NCI-H1417 (cell line): Measurements from ENCODE around the gene POU6F2.

Experiments used
- DNase-seq, 3 experiments: peaks; one replicate each; lab custom pipeline; 2025; lab: John Stamatoyannopoulos, UW

Gene POU6F2

DNA sequence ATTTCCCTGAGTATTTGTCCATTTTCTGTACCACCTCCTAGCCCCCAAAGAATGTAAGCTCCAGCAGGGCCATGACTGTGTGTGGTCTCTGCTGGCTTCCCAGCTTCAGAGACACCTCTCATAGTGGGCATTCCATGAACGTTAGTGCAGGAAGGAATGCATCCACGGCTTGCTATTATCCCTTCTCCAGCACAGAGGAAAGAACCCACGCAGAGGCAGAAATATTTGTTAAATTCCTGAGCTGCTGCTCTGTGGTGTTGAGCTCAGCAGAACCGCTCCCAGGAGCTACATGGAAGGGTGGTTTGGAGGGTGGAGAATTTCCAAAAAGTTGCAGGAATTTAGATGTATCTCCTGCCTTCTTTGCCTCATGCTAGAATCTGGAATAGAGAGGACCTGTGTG, 275.2 kb downstream of the POU6F2 start:
- no peak for DNase-seq

DNA sequence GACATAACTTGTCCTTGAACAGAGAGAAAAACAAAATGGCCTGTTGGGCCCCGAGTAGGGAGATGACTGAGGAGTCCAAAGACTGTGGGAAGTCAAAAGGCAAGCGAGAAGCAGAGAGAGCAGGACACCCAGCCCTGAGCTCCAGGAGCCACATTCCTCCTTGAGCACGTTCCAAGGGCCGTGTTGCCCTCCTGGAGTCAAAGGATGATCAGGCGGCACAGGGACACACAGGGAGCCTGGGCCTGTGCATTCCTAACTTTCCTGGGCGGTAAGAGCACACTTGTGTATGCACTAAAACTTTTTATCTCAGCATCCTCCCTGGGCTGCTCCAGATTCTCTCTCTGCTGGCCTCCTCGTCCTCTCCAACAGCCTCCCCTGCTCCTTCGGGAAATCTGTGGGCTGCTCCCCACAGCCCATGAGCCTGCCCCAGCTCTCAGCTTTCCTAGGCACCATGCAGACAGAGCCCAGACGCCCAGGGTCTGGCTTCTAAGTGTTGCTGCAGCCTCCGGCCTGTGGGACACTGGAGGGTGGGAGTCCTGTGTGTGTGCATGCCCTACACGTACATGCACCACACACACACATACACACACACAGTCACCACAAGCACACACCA, 281.8 kb downstream of the POU6F2 start:
- no peak for DNase-seq

DNA sequence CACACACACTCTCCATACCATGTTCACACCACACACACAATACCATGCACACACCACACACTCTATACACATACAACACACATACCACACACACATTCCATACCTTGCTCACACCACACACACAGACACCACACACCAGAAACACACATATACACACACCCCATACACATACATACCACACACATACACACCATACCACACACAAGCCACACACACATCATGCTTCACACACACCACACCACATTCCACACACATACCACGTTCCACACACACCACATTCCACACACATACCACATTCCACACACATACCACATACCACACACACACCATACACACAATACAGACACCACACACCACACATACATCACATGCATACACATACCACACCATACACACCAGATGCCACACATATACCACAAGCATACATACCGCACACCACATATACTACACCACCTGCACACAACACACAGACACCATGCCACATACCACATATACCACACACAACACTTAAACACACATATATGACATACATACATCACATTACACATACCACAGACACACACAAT, 282.7 kb downstream of the POU6F2 start:
- DNase-seq, result no peak

DNA sequence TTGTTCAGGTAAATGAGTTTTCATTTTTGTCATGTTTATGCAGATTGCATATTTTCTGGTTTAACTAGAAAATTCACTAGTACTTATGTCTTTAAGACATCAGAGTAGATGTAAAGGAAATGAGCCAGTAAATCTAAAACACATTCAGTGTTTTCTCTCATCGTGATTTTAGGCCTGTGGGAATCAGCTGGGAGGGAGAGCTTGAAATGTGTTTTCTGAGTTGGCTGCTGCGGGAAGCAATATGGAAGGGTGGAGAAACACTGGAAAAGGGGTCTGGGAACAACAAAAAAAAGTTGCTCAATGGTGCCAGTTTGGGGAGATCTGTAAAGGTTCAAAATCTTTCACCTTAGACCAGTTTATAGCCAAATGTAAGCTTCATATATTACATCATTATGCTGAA, 284.1 kb downstream of the POU6F2 start:
- DNase-seq, result no peak

DNA sequence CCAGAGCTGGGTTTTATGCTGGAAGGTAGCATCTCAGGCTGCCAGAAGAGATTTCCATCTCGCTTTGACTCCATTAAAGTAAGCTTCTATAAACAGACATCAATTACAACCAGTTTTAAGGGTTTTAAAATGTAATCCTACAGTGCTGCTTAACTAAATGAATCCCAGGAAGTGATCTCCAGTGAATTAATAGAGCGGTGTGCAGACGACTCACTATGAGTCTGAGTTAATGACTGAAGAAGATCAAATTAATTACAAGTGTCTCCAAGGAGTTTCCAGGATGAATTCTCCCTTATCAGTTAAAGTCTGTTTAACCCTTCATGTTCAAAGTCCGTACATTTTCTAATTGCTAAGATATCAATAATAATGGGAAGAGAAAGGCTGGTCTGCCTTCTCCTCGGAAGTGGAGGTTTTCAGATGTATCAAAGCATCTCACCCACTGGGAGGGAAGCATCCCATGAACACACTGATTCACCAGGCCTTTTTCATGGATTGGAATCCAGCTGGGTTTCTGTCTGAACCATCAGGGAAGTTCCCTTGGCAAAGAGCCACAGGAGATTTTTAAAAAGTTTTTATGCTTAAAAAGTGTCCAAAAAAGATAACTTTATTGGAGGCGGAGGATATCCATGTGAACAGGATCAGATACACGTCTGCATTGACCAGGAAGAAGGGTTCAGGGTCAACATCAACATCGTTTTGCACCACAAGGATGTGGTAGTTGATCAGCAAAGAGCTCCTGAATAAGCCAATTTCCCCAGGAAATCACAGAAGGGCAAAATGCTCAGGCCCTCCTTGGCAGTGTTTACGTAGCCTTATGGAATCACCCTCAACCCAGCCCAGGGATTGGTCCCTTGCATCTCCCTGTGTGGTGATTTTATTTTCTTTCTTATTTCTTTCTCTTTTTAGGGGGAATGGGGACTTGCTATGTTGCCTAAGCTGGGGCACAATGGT, 288.2 kb downstream of the POU6F2 start:
- DNase-seq, result no peak

DNA sequence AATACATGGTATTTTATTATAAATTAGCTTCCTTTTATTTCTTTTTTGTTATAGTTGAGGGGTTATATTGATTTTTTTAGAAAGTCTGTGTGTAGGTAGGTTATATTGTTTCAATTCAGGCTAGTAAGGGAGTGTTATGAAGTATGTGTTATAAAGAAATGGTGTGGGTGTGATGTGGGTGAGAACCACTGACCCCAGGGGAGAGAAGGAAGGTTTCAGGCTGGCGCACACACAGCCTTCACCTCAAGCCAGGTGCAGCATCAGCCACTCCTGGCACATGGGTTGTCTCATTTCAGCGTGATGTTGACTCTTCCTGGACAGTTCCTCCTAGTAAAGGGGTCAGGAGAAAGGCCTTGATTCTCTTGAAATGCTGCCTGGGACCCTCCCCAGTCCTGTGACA, 291.3 kb downstream of the POU6F2 start:
- DNase-seq, result no peak

DNA sequence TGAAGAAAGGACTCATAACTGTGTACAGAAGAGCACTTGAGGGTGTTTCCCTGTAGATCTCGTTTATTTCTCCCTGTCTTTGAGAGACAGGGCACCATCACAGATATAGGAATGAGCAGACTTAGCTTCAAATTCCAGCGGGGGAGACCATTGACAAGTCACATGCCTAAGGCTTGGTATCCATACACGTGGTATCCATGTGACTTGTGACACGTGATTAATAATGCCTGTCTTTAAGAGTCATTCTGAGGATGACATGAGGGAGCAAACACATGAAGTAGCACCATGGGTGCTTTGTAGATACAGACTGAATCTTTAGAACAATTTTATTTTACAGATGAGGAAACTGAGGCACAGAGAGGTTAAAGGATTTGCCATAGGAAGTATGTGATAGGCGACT, 292.3 kb downstream of the POU6F2 start:
- no peak for DNase-seq

DNA sequence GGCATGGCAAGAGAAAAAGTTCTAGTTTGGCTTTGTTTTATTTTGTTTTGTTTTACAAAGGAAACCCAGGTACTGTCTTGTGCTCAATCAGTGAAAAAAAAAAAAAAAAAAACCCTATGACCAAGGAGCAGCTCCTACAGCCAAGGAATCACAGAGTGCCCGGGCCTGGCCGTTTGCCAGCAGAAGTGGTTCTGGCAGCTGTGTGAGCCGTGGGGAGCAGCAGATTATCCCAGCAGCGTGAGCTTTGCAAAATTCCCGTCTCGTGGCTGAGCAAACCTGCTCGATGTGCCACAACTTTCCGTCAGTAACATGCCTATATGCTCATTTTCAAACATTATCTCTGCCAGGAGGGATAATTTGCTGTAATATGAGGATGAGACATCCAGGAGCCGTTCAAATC, 293.7 kb downstream of the POU6F2 start:
- DNase-seq, result peak; percentile 65 to 89 (median 65)

DNA sequence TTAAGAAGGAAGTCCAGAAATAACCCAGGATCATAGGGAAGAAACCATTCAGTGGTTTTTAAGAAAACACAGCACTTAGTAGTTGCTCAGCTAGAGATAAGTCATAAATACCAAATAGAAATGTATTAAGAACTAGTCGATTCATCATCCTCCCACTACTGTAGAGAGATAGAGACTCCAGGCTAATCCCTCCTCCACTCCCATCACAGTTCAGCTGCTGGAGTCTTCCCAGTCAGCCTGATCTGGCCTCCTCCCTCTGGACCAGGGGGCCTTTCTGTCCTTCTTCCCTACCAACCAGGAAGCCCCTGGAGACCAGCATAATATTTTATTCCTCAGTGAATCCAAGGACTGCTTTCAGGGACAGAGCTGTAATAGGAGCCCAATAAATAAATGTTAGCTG, 294.4 kb downstream of the POU6F2 start:
- no peak for DNase-seq

DNA sequence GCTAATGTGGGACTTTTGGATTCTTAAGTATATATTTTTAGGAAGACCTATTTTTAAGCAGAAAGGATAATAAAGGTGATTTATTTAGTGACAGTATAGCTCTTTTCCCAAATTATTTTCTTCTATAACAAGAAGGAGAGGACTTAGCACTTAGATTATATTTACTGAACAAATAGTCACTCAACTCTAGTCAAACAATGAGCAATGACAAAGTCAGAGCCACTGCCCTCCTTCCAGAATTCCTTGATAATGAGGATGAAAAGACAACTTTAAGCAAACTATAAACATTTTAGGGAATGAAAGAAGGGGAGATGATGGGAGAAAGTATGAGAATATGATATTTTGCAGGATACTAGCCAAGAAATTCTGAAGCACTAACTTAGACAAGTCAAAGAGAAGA, 295.0 kb downstream of the POU6F2 start:
- no peak for DNase-seq

DNA sequence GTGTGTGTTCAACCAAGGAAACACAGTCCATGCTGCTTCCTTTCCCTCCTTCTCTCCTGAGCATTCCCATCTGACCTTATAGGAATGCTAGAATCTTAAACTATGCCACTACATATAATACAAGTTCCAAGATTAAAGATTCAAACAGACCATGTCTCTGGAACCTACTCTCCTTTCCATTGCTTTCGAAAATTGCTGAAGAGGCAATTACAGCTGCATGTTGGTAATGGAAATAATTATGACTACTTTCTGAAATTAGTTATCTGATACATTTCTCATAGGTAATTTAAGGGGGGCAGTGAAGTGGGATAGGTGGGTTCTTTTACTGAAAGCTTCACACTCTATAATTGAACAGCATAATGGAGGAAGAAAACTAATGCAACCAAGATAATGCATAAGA, 302.6 kb downstream of the POU6F2 start:
- DNase-seq, result no peak

DNA sequence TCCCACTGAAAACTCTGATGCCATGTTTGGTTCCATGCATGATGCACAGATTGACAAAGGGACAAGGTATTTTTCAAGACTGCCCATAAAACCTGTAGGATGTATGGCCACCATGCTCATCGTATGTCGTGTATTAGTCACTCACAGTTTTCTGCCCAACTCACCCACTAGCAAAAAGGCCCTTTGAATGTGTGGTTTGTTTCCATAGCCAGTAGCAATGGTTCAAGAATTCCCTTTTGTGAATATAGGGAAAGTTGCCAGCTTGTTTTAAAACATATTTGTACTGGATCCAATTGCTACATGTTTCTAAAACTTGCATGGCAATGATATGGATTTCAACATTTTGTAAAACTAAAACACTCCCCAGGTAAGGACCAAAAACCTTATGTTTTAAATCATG, 307.5 kb downstream of the POU6F2 start:
- no peak for DNase-seq

DNA sequence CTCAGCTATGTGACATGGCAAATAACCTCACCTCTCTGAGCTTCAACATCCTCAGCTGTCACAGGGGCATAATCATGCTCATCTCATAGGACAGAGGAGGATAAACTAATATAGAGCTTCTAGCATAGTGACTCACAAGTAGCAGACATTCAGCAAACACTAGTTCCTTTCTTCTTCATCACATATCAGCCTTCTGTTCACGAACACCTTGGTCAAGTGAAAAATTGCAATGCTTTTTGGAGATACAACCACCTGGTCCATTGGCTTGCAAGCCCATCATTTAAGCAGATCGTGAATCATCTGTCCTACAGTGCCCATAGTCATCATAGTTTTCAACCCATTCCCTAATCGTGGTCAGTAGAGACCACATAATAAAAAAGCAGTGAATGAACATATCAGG, 310.6 kb downstream of the POU6F2 start:
- no peak for DNase-seq

DNA sequence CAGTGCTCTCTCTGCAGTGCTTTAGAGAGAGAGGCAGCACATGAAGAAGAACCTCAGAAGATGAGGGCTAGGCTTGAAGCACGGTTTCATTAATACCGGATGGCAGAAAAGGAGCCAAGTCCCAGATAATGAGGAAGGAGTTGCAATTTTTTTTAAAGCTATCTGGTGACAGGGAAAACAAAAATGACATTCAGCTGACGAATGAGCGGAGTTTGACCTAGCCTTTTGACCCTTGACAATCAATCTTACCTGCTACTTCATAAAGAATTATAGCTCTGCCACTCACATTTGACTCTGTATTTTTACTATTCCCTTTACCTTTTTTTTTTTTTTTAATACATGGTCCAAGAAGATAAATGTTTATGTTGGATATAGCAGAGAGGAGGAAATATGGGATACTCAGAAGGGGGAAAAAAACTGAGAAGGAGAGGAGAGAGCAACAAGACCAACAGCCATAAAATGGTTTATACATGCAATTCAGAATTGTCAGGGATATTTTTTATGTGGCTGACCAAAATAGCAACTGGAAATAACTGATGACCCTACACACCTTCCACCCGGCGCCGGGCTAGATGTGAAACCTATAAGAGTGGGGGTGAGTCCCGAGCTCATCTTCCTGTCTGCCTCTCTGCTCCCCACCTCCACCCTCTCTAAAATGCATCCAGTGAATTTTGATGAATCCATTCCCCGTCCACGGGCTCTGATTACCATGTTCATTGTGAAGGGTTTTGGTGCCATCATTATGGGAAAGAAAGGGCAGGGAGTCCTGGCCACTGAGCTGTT, 314.1 kb downstream of the POU6F2 start:
- DNase-seq, result peak in 1 of 3 experiments; percentile 26

DNA sequence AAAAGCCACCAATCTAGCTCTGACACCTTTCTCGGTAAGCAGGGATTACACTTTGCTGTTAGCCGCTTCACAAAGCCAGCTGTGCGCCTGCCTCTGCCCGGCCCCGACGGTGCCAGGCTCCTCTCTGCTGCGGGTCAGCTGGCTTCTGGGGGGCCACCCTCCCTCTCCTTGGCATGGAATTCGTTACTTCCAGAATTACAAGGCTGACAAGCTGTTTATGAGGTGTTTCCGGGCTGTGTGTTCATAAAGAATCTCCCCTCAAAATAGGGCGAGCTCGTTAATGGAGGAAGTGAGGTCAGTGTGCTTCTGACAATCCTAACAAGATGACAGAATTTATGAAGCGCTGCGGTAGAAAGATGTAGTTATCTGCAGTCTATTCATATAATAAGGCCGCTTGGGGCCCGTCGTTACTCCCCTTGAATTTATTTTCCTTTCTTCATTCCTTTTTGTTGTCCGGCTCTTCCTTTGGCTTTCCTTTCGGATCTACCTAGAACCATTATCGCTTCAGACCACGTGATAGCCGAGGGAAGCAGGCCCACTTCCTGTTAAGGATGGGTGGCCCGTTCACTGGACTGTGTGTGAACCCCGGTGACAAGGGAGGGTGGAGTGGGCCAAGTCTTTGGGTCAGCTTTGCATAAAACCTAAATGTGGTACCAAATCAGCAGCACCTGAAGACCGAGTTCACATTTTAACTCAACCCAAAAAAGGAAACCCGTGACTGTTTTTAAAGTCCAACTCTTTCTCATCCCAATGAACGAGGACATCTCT, 315.5 kb downstream of the POU6F2 start:
- DNase-seq, result no peak

DNA sequence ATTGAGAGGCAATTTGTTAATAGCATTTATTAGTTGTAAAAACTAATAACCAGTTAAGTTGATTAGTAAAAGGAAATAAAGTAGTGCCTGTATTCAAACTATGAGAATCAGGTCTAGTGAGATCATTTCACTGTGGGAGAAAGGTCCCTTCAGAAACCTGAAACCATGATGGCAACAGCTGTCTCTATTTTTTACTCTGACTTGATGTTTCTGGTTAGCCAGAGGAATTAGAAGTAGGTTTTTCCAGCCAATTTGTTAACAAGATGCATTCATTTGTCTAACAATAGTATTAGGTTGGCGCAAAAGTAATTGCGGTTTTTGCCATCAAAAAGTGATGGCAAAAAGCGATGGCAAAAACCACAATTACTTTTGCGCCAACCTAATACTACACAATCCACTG, 316.3 kb downstream of the POU6F2 start:
- DNase-seq, result no peak

DNA sequence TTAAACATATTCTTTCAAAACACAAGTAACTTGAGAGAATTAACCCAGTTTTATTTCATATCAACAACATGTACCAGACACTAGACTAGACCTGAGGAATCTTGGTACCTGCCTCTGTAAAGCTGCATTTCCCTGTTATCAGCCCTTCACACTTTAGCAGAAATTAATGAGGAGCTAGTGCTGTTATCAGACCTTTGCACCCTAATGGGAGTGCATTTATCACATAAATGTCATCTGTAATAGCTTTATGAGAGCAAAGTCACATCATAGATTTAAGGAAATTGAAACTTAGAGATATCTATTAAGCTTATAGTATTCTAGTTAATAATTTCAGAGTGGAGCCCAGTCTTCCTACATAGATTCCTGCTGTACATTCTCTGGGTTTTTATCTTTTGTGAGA, 318.1 kb downstream of the POU6F2 start:
- DNase-seq, result no peak

DNA sequence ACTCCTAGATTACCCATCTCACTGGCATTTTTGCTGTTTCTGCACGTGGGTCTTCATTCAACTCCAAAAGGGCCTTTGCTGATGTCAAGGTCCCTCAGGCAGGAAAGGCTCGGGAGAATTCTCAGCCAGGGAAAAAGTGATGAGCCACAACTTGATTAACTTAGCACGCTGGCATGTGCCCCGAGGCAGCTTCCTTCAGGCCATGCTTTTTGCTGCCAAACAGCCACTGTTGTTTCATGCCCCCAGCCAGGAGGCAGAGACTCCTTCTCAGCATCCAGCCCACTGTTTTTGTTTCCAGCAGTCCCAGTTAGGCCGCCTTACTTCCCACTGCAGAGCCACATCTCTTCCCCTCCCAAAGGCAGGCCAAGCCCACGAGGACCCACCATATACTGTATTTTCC, 322.0 kb downstream of the POU6F2 start:
- DNase-seq, result no peak

DNA sequence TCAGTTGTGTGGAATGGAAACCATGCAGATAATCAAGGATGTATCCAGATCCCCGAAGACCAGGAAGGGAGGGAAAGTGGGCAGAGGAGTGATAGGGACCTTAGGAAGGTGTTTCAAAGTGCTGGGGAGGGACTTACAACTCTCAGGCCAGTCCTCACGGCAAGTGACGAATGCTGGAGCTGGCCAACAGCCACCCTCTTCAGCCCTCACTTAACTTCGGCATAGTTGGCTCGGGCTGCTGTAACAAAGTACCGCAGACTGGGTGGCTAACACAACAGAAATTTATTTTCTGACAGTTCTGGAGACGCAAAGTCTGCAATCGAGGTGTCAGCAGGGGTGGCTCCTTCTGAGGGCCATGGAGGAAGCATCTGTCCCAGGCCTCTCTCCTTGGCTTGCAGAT, 322.6 kb downstream of the POU6F2 start:
- no peak for DNase-seq

DNA sequence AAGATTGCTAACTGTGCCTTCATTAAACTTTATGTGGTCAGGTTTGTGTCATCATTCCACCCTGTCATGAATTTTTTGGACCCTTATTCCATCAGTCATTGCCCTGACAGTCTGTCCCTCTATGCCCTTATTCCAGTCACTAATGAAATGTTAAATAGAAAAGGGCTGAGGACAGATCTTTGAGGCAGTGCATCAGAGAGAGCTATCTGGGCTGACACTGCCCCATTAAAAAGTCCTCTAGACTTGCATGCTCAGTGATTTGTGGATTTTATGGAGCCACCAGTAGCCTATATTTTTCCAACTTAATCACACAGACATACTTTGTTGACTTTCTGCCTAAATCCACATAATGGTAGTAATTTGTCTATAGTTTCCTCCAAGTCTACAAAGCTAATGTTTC, 323.8 kb downstream of the POU6F2 start:
- no peak for DNase-seq

DNA sequence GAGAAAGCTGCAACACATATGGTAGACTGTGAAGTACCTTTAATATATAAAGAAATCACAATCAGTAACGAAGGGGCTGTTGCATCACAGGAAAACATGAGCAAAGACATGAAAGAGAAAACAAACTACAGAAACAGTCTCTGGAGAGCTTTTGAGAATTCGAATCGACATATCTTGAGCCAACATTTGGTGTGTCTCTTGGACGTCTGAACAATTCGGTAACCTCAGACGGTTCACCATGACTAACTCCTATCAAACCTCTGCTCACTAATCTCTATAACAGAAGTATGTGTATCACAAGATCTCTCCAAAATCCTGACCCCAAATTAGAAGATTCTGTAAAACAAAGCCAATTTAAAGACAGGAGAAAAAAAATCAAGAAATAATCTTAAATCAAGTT, 326.5 kb downstream of the POU6F2 start:
- DNase-seq, result no peak
